GM20431 (cell line): ENCODE data around the gene TKTL1.

Source experiments
- in situ Hi-C: fragments of 300-500 bp; cut with MseI, MboI; formaldehyde crosslinking; loops from one replicate; pipeline ENCODE4 v1.15.0; 2020; ENCODE audit warnings: low sequenced_read_pairs; ENCODE audit not compliant: unreplicated experiment

TKTL1 gene

DNA sequence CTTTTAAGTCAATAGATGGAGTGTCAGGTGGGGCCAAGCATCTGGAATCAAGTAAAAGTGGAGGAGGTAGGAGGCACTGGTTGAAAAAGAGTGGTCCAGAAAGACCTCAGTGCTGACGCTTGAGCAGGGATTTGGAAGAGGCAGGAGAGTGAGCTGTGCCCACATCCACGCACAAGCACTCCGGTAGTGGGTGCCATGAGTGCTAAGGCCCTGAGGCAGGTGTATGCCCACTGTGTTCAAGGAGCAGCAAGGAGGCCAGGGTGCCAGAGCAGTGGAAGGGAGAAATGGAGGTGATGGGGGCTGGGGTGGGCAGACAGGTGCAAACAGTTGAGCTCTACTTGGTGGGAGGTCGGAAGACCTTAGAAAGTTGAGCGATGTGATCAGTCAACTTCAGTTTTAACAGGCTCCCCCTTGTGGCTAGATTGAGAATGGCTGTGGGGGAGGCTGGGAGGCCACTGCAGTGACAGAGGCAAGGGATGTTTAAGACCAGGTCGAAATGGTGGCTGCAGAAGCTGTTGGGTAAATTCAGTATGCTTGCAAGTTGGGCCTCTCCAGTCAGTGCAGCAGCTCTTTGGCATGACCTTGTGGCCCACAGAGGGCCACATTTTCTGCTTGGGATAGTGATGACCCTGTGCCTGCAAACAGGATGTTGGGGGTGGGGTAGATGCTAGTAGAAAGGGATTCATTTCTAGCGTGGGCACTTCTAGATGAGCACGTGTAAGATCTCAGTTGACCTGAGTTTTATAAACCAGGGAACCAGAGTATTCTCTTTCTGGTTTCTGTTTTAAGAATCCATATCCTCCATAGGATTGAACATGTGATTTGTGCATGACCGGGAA, 12.7 kb downstream of the TKTL1 start:
- in situ Hi-C loops, result no loop called here

DNA sequence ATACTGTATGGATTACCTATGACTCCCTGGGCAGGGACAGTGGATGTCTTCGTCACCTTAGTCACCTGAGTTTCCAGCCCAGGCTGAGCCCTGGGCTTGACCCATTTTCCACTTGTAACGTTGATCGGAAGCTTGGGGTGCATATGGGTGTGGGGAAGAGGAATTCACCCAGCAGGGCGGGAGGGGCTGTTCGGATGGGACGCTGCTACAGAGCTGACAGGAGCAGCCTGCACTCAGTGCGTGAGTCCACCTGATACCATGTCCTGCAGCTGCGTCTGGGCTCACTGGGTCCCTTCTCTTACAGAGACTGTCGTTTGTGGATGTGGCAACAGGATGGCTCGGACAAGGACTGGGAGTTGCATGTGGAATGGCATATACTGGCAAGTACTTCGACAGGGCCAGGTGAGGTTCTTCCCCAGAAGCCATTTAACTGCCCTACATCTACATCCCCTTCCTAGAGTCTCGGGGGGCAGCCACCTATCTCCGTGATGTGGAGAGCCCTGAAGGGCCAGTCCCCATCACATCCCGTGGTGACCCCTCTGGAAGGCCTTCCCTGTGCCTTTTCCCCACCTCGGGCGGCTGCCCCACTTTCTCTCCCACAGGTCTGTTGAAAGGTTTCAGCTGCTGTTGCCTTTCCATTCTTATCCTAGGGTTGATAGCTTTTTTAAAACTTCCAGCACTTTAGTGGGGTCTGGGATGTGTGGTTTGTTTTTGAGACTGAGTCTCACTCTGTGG, 13.6 kb downstream of the TKTL1 start:
- in situ Hi-C loops, result no loop called here

DNA sequence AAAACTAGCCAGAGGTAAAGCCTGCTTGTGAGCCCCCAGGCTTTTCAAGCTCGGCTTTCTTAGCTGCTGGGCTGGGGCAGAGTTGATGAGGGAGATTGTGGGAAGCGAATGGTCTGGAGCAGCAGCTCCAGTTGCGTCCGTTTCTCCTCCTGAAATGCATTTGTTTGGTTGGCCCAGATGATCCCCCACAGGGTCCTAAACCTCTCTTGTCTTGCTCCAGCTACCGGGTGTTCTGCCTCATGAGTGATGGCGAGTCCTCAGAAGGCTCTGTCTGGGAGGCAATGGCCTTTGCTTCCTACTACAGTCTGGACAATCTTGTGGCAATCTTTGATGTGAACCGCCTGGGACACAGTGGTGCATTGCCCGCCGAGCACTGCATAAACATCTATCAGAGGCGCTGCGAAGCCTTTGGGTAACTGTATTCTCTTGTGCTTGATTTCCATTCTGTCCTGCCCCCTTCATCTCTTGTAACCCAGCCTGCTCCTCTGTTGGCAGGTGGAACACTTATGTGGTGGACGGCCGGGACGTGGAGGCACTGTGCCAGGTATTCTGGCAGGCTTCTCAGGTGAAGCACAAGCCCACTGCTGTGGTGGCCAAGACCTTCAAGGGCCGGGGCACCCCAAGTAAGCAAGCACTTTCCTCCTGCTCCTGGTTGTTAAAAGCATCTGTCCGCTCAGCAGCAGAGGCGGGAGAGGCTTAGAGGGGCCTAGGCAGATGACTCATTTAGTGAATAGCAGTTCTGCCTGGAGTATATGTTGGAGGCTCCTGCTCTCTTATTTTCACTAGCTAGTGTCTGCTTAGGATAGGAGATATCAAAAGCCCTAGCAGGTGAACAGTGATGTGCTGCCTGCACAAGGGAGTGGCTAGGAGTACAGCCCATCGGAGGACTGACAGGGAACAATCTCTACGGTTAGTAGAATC, 15.3 kb downstream of the TKTL1 start:
- in situ Hi-C loops, result no loop called here

DNA sequence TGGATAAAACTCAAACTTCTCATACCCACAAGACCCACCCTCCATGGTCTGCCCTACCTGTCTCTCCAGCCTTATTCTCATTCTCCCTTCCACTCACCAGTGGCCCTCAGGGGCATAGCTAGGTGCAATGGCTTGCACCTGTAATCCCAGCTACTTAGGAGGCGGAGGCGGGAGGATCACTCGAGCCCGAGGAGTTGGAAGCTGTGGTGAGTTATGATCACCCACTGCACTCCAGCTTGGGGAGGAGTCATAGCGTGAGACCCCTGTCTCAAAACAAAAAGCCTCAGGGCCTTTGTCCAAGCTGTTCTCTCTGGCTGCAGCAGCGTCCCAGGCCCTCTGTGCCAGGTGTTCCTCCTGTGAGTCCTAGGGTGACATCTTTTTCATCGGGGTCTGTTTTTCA, 16.5 kb downstream of the TKTL1 start:
- in situ Hi-C loops, result no loop called here

DNA sequence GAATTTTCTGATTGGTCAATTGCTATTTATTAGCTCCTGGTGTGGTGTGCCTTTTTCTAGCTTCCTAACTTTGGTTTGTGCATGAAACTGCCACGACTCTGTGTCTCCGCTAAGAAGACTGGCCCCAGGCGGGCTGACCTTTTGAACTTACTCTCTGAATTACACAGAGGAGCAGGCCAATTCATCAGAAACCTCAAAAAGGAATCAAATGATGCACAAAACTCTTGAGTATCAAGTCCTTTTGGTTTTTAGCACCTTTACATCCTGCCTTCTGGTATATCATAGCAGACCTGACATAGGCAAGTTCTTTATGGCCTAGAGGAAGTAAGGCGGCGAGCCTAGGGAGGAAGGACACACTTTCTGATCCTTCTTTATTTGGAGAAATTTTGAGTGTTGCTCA, 17.6 kb downstream of the TKTL1 start:
- in situ Hi-C loops, result no loop called here

DNA sequence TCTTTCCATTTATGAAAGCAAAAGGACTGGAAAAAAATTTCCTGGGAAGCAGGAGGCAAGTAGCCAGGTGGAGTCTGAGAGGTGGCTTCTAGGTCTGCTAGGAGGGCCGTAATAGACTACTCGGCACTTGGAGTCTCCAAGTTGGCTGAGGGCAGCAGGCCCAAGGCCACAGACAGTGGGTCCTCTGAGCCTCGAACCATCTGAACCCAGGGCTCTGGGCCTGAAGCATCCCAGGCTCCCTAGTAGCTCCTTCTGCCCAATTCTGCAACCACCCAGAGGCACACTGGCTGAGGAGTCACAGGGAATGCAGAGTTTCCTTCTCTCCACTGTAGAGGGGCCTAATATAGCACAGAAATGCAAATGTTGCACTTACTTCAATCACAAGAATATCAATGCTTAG, 19.8 kb downstream of the TKTL1 start:
- in situ Hi-C loops, result no loop called here

DNA sequence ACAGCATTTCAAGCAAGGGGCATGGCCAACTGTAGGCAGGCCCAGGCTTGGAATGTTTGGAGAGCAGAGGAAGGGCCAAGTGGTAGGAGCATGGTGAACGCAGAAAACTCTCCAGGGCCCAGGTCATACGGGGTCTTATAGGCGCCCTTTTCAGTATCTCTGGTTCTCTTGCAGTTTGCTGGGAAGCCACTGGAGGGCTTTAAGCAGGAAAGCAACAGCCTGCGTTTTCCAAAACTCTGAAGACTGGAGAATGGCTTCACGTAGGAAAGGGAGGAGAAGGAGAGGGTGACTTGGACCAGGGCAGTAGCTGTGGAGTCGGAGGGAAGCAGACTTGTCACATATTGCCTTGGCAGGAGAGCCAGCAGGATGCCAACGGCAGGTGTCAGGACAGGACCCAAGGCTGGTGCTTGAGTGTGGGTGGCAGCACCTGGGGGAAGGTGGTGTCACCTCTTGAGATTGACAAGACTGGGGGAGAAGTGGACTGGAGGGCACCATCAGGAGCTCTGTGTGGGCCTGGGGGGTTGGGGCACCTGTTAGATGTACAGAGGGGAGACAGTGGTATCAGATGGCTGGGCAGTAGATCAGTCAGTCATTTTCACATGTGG, 21.9 kb downstream of the TKTL1 start:
- in situ Hi-C loops, result no loop called here

DNA sequence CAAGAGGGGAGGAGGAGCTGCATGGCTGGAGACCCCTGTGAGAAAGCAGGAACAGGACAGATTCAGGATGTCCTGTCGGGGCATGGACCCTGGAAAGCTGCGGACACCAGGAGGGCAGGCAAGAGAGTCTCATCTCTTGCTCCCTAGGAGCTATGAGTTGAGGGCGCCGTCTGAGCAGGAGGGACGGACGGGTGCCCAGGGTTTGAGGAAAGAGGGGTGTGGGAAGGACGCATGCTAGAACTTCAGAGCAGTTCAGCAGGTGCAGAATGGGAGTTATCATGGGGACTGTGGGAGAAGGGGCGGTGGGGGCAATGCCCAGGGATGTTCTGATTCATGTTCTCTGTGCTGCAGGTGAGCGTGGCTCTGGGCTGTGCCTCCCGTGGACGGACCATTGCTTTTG, 24.8 kb downstream of the TKTL1 start:
- in situ Hi-C loops, result no loop called here

DNA sequence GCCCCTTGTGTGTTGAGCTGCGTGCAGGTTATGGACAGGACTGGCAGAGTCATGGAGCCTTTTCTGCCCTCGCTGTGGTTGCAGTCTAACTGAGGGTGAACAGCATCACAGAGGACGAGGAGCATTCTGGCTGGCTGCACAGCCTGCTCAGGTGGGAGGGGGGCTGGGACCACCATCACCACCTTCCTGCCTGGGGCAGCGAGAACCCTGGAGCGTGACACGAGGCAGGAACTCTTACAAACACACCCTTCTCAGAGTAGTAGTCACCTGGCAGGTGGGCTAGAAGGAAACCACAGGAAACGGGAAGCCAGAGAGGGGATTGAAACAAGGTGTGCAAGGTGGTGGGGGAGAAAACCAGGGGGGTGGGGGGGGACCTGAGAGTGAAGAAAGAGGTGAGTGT, 25.6 kb downstream of the TKTL1 start:
- in situ Hi-C loops, result no loop called here

DNA sequence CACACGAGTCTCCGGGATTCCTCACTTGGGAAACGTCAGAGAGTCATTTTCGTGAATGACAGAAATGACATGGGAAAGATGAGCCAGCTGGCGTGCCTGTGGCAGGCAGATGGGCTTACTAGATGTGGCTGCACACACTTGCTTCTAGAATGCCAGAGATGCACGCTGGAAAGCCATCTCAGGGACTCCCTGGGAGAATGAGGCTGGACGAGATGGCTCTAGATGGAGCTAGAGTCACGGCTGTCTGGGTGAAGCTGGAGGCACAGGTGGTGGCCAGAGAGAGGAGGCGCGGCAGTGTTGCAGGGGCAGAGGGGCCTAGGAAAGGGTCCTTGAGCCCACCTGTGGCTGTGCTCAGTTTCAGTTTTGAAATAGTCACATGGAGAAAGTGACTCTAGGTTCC, 26.0 kb downstream of the TKTL1 start:
- in situ Hi-C loops, result no loop called here

DNA sequence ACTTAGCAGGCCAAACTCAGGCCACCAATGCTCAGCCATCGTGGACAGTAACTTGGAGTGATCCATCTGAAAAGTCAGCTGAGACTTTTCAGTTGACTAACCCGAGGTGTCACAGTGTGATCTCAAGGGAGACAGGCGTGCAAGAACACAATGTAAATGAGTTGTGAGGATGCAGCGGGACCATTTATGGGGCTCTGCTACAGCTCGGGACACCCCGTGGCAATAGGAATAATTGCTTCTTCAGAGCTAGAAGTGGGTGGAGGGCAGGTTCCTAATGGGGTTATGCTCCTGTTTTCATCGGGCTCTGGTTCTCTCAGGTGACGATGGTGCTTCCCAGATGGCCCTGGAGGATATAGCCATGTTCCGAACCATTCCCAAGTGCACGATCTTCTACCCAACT, 27.3 kb downstream of the TKTL1 start:
- in situ Hi-C loops, result no loop called here

DNA sequence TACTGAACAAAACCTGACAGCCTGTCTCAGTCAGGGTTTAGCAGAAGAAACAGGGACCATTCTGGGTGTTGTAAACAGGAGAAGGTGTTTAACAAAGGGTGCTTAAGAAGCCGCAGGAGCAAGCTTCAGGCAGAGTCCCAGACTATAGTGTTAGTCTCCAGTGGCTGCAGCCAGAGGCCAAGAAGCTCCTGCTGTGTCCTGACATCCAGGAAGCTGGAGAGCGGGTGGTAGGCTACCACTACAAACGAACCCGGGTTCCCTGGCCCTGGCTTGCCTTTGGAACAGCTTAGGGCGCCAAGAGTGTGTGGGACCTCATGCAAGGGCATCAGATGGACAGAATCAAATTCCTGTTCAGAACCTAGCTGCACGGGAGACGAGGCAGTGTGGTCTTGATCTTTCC, 27.9 kb downstream of the TKTL1 start:
- in situ Hi-C loops, result no loop called here

DNA sequence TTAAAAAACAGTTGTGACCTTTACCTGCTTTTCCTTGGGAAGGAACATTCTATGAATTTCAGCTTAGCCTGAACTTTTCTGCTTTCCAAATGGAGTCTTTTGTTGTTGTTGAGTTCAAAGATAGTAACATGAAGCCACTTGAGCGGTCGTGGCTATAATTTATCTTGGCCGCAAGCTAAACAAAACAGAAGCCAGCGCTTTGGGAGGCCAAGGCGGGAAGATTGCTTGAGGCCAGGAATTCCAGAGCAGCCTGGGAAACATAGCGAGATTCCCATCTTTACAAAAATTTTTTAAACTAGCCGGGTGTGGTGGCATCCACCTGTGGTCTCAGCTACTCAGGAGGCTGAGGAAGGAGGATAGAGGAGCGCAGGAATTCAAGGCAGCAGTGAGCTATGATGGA, 29.9 kb downstream of the TKTL1 start:
- in situ Hi-C loops, result no loop called here

DNA sequence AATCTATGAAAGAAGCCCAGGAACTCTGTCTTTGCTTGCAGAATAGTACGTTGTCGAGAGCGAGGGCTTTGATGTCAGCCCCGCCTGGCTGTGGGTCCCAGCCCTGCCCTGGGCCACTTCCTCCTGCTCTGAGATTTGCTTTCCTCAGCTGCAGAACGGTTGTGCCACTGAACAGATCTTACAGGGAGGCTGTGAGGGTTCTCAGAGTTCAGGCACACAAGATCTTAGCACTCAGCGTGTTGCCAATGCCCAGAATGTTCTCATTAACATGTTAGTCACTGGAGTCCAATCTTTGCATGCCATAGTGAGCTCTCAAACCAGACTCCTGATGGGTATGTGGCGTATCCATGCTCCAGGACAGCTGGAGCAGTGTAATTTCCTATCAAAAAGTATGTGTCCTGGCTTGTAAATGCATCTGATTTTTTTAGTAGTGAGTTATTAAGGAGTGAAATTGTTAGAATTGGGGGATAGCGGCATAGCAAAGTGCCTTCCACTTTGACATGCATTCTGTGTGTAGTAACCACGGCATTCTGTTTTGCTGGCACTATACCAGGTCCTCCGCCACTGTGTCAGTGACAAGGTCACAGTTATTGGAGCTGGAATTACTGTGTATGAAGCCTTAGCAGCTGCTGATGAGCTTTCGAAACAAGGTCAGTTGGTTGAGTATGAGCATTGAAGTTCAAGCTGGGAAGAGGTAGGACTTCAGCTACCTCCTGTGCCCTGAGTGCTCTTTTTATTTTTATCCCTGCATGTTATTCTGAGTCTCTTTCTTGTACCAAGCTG, 31.6 kb downstream of the TKTL1 start:
- in situ Hi-C loops, result no loop called here

DNA sequence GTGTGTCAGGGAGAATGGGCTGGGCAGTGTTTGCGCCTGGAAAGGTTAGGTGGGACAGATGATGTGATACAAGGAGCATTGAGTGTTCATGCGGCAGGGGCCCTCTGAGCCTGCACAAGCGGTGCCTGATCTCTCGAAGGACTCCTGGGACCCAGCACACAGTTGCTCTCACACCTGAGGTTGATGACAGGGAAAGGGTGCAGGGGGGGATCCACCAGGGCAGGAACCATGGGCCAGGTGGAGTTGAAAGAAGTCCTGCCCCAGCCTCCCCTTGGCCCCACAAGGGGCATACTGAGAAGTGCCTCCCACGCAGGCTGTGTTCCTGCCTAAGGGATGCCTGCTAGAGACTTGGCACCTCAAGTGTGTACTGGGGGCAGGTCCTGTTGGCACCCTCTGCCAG, 33.1 kb downstream of the TKTL1 start:
- in situ Hi-C loops, result no loop called here

DNA sequence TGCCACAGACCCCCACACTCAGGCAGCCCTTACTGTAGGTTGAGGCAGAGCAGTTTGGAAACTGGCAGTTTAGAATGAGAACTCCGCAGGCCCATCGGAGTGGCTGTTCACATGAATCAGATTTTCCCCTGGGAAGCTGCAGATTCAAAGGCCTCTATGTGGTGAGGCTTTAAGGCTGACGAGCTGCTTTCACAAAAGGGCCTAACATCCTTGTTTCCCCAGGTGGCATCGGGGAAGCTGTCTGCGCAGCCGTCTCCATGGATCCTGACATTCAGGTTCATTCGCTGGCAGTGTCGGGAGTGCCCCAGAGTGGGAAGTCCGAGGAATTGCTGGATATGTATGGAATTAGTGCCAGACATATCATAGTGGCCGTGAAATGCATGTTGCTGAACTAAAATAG, 33.7 kb downstream of the TKTL1 start:
- in situ Hi-C loops, result no loop called here

DNA sequence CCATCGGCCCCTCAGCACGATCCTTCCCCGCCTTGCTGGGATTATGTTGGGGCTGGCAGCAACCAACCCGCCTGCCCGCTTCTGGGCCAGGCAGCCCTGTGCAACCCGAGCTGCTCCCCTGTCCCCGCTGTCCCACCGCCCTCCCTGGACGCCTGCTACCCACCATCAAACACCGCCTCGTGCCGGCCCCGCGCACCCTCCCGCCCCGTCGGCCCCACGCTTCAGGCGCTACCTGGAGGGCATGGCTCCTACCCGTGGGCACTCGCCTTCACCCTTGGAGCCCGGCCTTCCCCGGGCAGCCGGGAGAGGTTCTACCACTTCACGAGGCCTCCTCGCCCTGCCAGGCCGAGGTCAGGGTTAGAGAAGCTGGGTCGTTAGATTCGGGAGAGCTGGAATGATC, 37.0 kb downstream of the TKTL1 start:
- in situ Hi-C loops, result no loop called here

DNA sequence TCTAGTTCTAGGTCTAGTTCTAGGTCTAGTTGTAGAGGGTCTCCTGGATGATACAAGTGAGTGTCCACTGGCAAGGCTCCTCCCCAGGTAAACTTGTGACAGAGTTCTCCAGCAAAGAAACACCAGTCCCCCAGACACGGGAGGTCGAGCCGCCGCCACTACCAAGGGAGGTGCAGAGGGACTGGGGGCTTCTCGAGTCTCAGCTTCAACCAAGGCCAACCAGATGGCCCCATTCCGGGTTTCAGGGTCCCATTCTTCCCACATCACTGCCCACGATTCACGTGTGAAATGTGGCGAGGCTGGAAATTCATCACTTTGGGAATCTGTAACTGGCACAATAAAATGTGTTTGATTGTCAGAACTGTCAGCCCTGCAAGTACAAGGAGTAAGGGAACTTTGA, 37.5 kb downstream of the TKTL1 start:
- in situ Hi-C loops, result no loop called here

DNA sequence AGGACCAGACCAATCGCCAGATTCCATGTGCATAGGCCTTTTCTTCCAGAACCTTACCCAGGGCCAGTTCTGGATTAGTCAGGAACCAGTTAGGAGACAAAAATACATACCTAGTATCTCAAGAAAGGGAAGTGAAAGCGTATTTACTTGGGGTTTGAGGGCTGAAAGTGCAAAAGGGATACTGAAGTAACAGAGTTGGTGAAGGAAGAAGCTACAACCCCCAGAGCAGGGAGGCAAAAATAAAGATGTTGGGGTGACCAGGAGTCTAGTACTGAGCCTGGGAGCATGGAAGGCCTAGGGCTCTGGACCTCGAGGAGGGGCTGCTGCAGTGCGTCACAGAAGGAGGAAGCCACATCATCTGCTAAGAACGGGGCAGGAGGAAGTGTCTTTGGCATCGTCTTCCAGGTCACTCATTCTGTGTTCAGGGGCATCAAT, 38.3 kb downstream of the TKTL1 start:
- in situ Hi-C loops, result no loop called here
